ENCODE results near the gene CLEC7A. TPM values are rescaled to one million over a fixed set of nuclear protein-coding genes. Genes with fewer than 3 reads are reported as not detected.

The CLEC7A gene
- polyA plus RNA-seq, 4 donors = 1.4 to 3.6 (median 2.4) TPM

- DNase-seq (ENCODE audit: low read depth in 4 of 4, low spot score in 2 of 4) = no peak
Observed at GRCh38 chr12:10097521-10097920, 32.5 kb downstream of the CLEC7A start.

DNA sequence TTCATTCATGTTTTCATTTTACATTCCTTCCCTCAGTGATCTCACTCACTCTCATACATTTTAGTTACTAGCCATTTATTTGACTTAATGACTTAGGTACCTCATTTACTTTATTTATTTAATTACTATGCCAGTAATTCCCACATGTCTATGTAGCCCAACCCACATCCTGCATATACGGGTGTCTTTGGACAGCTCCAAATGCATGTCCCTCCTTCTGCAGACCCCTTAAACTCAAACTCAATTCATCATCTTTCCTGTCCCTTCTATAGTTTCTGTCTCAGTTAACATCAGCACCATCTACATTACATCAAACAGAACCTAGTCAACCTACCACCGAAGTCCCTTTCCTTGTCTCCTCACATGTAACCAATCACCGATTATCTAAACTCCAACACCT is 34.0 kb downstream of the CLEC7A start:
- DNase-seq (ENCODE audit: low read depth in 4 of 4, low spot score in 2 of 4) = no peak

DNA sequence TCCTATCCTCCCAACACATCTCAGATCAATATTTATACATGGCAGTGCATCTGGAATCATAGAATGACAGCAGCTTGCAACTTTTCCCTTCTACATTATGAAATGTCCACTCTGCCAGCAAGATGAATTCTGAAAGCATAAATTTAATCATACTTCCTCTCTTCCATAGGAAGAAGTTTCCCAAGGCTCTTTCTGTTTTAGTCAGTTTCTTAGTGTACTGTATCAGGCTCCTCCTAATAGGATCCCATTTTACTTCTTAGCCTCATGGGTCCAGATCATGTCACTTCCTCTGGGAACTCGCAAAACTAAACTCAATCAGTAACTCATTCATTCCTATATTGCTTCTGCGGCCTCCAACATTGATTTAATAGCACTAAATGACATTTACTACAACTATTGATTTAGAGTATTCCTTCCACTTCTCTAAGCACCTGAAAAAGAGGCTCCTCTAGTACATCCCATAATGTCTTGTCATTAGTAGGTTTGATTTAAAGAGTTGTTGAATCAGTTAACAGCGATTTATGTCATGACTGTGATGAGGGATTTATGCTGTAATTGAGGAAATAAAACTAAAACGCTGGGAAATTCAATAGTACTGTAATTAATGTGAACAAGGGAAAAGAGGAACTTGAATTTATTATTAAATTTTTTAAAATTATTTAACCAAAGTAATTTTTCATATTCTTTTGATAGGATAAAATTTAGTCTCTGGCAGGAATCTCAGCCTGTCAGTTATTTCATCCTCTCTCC is 35.2 kb downstream of the CLEC7A start:
- DNase-seq (ENCODE audit: low read depth in 4 of 4, low spot score in 2 of 4) = no peak

GRCh38 chr12:10088955-10089900 is 40.8 kb downstream of the CLEC7A start:
- DNase-seq (ENCODE audit: low read depth in 4 of 4, low spot score in 2 of 4) = no peak

DNA sequence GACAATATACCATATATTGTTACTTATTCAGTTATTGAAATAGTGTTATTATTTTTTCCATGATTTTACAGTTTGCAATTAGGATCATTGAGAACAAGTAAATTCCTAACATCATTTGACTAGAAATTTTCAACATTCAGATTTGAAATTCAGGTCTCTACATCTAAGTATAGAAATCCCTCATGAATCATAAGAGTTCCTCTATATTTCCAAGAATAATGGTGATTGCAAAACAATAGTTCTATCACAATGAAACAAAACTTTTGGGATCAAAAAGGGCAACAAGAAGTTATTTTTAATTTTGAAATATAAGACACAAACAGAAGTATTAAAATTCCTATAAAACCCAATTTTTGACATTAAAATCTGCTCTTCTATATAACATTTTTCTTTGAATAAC is 42.0 kb downstream of the CLEC7A start:
- no peak for DNase-seq (ENCODE audit: low read depth in 4 of 4, low spot score in 2 of 4)

- no peak for DNase-seq (ENCODE audit: low read depth in 4 of 4, low spot score in 2 of 4)
Observed at GRCh38 chr12:10086387-10086786, 43.6 kb downstream of the CLEC7A start.

- no peak for DNase-seq (ENCODE audit: low read depth in 4 of 4, low spot score in 2 of 4)
Observed at GRCh38 chr12:10084733-10085132, 45.3 kb downstream of the CLEC7A start.

DNA sequence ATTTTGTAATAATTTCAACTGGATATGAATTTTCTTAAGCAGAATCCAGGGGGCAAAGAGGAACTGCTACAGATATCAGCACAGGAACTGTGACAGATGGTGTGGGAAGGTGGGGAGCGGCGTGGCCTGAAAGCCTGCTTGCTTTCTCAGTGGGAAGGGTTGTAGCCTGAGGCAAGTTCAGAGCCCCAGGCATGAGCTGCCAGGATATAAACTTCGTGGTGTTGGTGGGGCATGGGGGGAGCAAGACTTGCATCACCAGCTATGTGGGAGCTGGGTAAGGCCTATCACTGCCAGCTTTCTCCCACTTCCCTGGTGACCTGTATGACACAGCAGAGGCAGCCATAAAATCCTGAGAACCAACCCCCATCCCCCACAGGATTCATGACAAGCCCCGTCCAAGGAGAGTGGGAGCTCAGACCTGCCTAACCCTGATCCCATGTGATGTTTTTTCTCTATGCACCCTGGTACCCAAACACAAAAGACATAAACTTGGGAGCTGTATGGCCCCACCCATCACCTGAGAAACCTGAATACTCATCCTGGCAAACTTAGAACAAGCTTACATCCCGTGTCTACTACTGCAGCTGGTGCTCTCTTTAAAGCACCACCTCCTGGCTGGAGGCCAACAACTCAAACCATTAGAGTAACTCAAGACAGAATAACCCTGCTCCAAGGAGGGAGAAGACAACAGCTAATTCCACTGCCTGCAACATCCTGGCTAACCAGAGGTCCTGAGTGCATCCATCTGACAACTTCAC is 47.7 kb downstream of the CLEC7A start:
- DNase-seq (ENCODE audit: low read depth in 4 of 4, low spot score in 2 of 4) = no peak

GRCh38 chr12:10075451-10075850 is 54.5 kb downstream of the CLEC7A start:
- DNase-seq (ENCODE audit: low read depth in 4 of 4, low spot score in 2 of 4) = no peak

GRCh38 chr12:10073261-10073660 is 56.7 kb downstream of the CLEC7A start:
- DNase-seq (ENCODE audit: low read depth in 4 of 4, low spot score in 2 of 4) = no peak

GRCh38 chr12:10072131-10072530 is 57.9 kb downstream of the CLEC7A start:
- DNase-seq (ENCODE audit: low read depth in 4 of 4, low spot score in 2 of 4) = no peak

DNA sequence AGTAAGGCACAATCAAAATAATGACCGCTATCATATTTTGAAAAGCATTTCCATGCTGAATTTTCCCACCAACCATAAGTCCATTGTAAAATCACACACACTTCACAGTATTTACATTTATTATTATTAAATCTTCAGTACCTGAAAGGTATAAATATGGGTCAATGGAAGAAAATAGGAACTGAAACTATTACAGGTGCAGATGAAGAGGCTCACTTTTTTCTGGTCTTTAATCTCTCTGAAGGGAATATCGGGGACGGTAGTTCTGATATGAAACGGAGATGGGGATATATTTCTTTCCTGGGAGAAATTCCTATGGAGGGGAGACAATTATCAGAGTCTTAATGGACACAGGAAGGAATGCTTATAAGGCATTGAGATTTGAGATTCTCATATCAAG is 59.6 kb downstream of the CLEC7A start:
- no peak for DNase-seq (ENCODE audit: low read depth in 4 of 4, low spot score in 2 of 4)

DNA sequence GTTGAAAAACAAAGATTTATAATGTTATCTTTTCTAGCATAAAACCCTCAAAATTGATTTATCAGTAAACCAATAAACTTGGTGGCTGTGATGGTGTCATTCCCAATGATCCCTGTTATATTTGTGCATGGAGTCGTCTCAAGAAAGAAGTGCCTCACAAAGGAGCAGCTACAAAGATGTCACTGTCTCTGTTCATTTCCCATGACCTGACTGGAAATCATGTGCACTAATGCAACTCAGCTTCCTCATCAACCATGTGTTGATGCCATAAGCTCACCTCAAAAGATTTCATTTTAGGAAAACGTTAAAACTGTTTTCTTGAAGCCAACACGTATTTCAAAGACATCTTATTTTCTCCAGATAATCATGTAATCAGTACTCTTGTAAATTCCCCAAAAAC is 60.0 kb downstream of the CLEC7A start:
- DNase-seq (ENCODE audit: low read depth in 4 of 4, low spot score in 2 of 4) = no peak

DNA sequence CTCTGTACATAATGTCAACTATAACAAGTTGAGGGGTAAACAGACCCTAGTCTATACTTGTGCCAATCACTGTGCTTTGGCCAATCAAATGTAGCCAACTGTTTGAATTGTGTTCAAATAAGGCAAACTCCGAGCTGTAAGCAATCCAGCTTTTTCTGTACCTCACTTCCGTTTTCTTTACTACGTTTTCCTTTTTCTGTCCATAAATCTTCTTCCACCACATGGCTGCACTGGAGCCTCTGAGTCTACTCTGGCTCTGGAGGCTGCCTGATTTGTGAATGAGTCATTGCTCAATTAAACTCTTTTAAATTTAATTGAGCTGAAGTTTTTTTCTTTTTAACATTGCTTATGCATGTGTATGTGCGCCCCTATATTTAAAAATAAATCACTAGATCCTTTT is 60.9 kb downstream of the CLEC7A start:
- DNase-seq (ENCODE audit: low read depth in 4 of 4, low spot score in 2 of 4) = no peak

DNA sequence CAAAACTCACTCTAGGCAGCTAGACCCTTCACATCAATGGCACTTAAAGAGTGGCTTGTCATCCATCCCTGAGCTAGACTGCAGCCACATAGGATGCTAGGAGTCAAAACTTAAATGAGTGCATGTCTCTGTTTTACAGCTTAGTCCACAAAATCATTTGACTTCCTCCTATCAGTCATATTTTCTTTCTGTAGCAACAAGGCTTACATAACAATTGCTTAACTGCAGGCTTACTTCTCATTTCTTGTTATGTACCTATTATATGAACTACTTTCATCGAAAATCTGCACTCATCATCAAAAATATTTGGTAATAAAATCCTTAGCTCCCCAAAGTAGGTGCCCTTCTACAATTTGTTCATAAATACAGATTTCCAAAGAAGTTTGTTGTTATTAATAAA is 61.4 kb downstream of the CLEC7A start:
- no peak for DNase-seq (ENCODE audit: low read depth in 4 of 4, low spot score in 2 of 4)

DNA sequence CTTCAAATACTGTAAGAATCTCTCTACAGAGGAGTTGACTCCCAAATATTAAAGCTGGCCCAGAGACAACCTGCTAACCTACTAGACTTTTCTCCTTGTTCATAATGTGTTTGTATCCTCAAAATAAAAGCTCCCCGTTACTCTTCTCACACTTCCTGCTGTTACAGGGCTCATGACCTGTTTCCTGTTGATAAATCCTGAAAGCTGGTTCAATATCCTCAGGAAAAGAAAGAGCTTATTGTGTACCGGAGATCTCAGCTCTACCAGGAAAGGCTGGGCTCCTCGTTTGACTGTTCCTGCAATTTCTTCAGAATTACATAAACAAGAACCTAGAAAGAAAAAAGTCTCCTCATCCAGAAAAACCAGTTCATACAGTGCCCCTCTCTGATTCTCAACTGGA is 62.1 kb downstream of the CLEC7A start:
- DNase-seq (ENCODE audit: low read depth in 4 of 4, low spot score in 2 of 4) = no peak

GRCh38 chr12:10067264-10067663 is 62.7 kb downstream of the CLEC7A start:
- no peak for DNase-seq (ENCODE audit: low read depth in 4 of 4, low spot score in 2 of 4)

Data from left renal cortex interstitium (tissue), 4 donors.